Measurements from ENCODE around the gene PSTPIP1. TPM values are rescaled to one million over a fixed set of nuclear protein-coding genes. Genes with fewer than 3 reads are reported as not detected.

PSTPIP1 gene
- total and polyA plus RNA-seq, 10 of the 15 experiments (the other 5 are each of a cell fraction or from before 2014, with no cell fraction given): 0.50 to 29.3 (median 14.5) TPM

GRCh38 chr15:77014132-77015081 is 19.5 kb downstream of the PSTPIP1 start (continued):
- TF ChIP-seq POLR2A (IDR thresholded peaks at IDR 0.05; ENCODE audit: low read depth, low read length): 0 out of 2 replicates have a peak, but pooled peaks have one; percentile 27
- TF ChIP-seq SIN3A (IDR thresholded peaks at IDR 0.05; ENCODE audit: low read depth, low read length): no peak
- TF ChIP-seq RFX5 (IDR thresholded peaks at IDR 0.05; ENCODE audit: low read depth, low read length): no peak
- no peak for TF ChIP-seq SREBF1 (IDR thresholded peaks at IDR 0.05; ENCODE audit: low read length)
- no peak for TF ChIP-seq ZBED1 (IDR thresholded peaks at IDR 0.05; ENCODE audit: borderline replicate concordance)
- TF ChIP-seq ASH2L (IDR thresholded peaks at IDR 0.05; ENCODE audit: borderline replicate concordance, low read depth): no peak
- TF ChIP-seq GATAD2B (conservative IDR thresholded peaks at IDR 0.05; ENCODE audit: low read depth): peak; percentile 99
- no peak for TF ChIP-seq RCOR1 (conservative IDR thresholded peaks at IDR 0.05; ENCODE audit: low read depth, low read length)
- TF ChIP-seq YBX1 (IDR thresholded peaks at IDR 0.05): no peak
- no peak for TF ChIP-seq IRF4 (IDR thresholded peaks at IDR 0.05; ENCODE audit: low read depth, low read length)
- no peak for TF ChIP-seq TBL1XR1 (IDR thresholded peaks at IDR 0.05; ENCODE audit: low read depth, low read length)
- TF ChIP-seq SMAD1 (IDR thresholded peaks at IDR 0.05; ENCODE audit: low read depth, partially characterized antibody): peak; percentile 68
- TF ChIP-seq PML (IDR thresholded peaks at IDR 0.05; ENCODE audit: low read length): no peak
- TF ChIP-seq CHD1 (IDR thresholded peaks at IDR 0.05; ENCODE audit: low read depth, low read length): no peak
- TF ChIP-seq CBX5 (IDR thresholded peaks at IDR 0.05; ENCODE audit: low read depth): no peak
- peak; percentile 93 for TF ChIP-seq DPF2 (IDR thresholded peaks at IDR 0.05)
- TF ChIP-seq KAT2A (conservative IDR thresholded peaks at IDR 0.05; ENCODE audit: control insufficient read depth, low read depth, low read length): no peak
- peak; percentile 67 for TF ChIP-seq ATF7 (IDR thresholded peaks at IDR 0.05; ENCODE audit: low read depth)
- TF ChIP-seq ATF3 (IDR thresholded peaks at IDR 0.05; ENCODE audit: borderline replicate concordance, extremely low read depth, low read depth, low read length): no peak
- TF ChIP-seq FOXM1 (IDR thresholded peaks at IDR 0.05; ENCODE audit: low read depth, low read length): no peak
- TF ChIP-seq MTA2 (IDR thresholded peaks at IDR 0.05; ENCODE audit: low read depth): peak; percentile 85
- no peak for TF ChIP-seq CREM (IDR thresholded peaks at IDR 0.05; ENCODE audit: low read depth)
- TF ChIP-seq ZBTB4 (CRISPR knock-in tag; IDR thresholded peaks at IDR 0.05): no peak
- no peak for TF ChIP-seq FOS (IDR thresholded peaks at IDR 0.05; ENCODE audit: borderline replicate concordance, extremely low read depth, insufficient read length)
- no peak for TF ChIP-seq BRCA1 (IDR thresholded peaks at IDR 0.05; ENCODE audit: low read depth, low read length)
- TF ChIP-seq EP300 (IDR thresholded peaks at IDR 0.05; ENCODE audit: borderline replicate concordance in 1 of 2, control insufficient read depth in 1 of 2, low read depth in 2 of 2, low read length in 2 of 2): peak; percentile 46 to 75; a peak in 2 of 4 replicates
- no peak for TF ChIP-seq ZNF622 (IDR thresholded peaks at IDR 0.05)
- TF ChIP-seq SKIL (IDR thresholded peaks at IDR 0.05; ENCODE audit: low read depth, poor library complexity, severe bottlenecking): peak; percentile 47
